Measurements from ENCODE around the gene TUBGCP3.
A peak's percentile ranks its signal among the peaks of the same experiment; 100 is the strongest.
"Not testable (repeated sequence)": the region's sequence is repeated elsewhere in the genome, so short reads cannot be mapped to it uniquely, and the experiment has no call there.

Gene TUBGCP3

GRCh38 chr13:112510002-112510780 is 77.8 kb downstream of the TUBGCP3 start:
- peak; percentile 29 for TF ChIP-seq CTCF (IDR thresholded peaks at IDR 0.05; ENCODE audit: extremely low read depth, missing control alignments)

GRCh38 chr13:112509190-112509589 is 78.8 kb downstream of the TUBGCP3 start:
- TF ChIP-seq CTCF (IDR thresholded peaks at IDR 0.05; ENCODE audit: extremely low read depth, missing control alignments): no peak
- no peak for DNase-seq (ENCODE audit: low spot score)

More at GRCh38 chr13:112510002-112510780, 77.8 kb downstream of the TUBGCP3 start:
- DNase-seq (ENCODE audit: low spot score): peak; percentile 38

DNA sequence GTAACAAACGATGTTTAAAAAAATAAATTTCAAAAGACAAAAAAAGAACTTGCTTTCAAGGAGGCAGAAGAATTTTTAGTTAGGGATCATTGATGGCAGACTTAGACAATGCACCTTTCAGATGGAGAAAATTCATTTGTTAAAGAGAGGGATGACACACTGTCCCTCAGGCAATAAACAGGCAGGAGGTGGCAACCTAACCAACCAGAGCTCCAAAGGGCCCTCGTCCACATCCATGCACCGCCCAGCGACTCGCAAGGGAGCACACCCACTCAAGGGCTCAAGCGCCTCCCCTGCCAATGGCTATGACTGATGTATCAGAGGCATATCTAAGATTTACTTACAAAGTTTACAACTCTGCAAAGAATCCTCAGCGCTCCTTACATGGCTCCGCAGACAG is 81.9 kb downstream of the TUBGCP3 start:
- TF ChIP-seq CTCF (IDR thresholded peaks at IDR 0.05; ENCODE audit: extremely low read depth, missing control alignments): no peak
- no peak for DNase-seq (ENCODE audit: low spot score)

DNA sequence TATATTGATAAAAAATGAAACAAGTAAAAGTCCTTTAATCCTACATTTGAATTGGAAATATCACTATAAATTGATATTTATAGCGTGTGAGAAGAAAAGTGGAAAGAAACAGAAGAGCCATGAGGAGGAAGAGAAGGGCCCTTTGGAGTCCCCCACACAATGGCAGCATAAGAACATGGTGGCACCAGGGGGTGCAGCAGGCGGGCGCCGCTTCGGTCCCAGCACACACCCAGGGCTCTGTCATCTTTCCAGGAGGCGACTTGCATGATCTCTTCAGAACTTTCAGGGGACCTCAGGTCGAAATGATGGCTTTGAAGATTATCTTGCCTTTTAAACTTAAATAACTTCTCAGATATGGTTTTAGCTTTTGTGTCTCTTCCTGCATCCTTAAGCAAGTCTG is 91.8 kb downstream of the TUBGCP3 start:
- DNase-seq (ENCODE audit: low spot score): no peak
- TF ChIP-seq CTCF (IDR thresholded peaks at IDR 0.05; ENCODE audit: extremely low read depth, missing control alignments): no peak

DNA sequence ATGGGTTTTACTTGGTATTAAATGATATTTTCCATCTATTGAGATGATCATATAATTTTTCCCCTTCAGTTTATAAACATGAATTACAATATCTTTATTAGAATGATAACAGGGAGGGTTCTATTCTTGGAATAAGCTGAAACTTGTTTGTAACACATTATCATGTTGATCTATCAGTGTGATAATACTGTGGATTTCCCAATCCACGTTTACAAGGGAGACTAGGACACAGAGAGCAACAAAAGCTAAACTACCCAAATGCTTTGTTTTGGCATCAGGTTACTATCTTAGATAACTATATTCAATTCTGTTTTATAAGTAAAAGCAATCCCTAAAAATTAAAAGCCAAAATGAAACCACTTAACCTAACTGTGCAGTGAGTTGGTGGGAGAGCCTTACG is 92.5 kb downstream of the TUBGCP3 start:
- no peak for TF ChIP-seq CTCF (IDR thresholded peaks at IDR 0.05; ENCODE audit: extremely low read depth, missing control alignments)

DNA sequence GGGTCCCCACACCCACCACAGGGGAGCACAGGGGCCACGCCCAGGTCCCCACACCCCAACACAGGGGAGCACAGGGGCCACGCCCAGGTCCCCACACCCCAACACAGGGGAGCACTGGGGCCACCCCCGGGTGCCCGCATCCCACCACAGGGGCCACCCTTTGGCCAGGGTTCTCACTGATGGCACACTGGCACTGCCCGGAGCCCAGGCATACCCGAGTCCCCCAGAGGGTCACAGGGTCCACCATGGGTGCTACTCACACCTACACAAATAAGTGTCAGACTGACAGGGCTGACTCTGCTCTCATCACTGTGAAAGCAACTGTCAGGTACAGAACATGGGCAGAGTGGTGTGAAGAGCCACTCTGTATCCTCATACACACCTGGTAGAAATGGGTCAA is 98.8 kb downstream of the TUBGCP3 start:
- no peak for TF ChIP-seq CTCF (IDR thresholded peaks at IDR 0.05; ENCODE audit: extremely low read depth, missing control alignments)
- DNase-seq (ENCODE audit: low spot score): no peak

More for the DNA sequence above, 92.5 kb downstream of the TUBGCP3 start:
- no peak for DNase-seq (ENCODE audit: low spot score)

DNA sequence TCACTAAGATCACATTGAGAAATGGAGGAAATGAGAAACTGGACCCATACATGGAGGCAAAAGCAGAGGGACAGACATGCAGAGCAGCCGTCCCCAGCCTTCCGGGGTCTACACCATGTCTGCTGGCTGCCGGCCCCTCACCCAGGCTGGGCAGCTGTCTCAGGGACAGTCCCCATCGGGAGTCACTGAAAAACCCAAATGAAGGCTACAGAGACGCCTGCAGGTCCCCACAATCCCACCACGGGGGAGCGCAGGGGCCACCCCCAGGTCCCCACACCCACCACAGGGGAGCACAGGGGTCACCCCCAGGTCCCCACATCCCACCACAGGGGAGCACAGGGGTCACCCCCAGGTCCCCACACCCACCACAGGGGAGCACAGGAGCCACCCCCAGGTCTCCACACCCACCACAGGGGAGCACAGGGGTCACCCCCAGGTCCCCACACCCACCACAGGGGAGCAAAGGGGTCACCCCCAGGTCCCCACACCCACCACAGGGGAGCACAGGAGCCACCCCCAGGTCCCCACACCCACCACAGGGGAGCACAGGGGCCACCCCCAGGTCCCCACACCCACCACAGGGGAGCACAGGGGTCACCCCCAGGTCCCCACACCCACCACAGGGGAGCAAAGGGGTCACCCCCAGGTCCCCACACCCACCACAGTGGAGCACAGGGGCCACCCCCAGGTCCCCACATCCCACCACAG is 99.5 kb downstream of the TUBGCP3 start:
- not testable (repeated sequence) for DNase-seq (ENCODE audit: low spot score)
